H9 (cell line): ENCODE measurements around the gene STOX1. TPM values are rescaled to one million over a fixed set of nuclear protein-coding genes. Genes with fewer than 3 reads are reported as not detected.

Experiments
- DNase-seq: peaks from one replicate; pipeline ENCODE4 v3.0.0-alpha.2; 2017
- H2AFZ ChIP-seq: one replicate; pipeline ENCODE4 v1.6.1; 2013; ENCODE audit warnings: mild to moderate bottlenecking, low read length, control low read depth, moderate library complexity
- H2AK5ac ChIP-seq: 2 replicates; pipeline ENCODE4 v1.6.1; 2013; ENCODE audit warnings: low read length, control low read depth, mixed read lengths; ENCODE audit not compliant: insufficient read length
- H2BK120ac ChIP-seq: one replicate; pipeline ENCODE4 v1.6.1; 2013; ENCODE audit warnings: low read depth, mild to moderate bottlenecking, low read length, control low read depth, inconsistent platforms; ENCODE audit not compliant: poor library complexity, severe bottlenecking
- H2BK12ac ChIP-seq: 2 replicates; pipeline ENCODE4 v1.6.1; 2013; ENCODE audit warnings: low read length, control low read depth, mixed read lengths, low read depth; ENCODE audit not compliant: insufficient read length
- H2BK15ac ChIP-seq: 2 replicates; pipeline ENCODE4 v1.6.1; 2013; ENCODE audit warnings: low read depth, low read length, control low read depth
- H2BK20ac ChIP-seq: one replicate; pipeline ENCODE4 v1.6.1; 2013; ENCODE audit warnings: low read depth, mild to moderate bottlenecking, low read length, control low read depth, inconsistent platforms; ENCODE audit not compliant: poor library complexity, severe bottlenecking
- H2BK5ac ChIP-seq: 2 replicates; pipeline ENCODE4 v1.6.1; 2013; ENCODE audit warnings: low read length, control low read depth, mixed read lengths; ENCODE audit not compliant: insufficient read length
- H3K14ac ChIP-seq: 2 replicates; pipeline ENCODE4 v1.6.1; 2013; ENCODE audit warnings: low read length, control low read depth; ENCODE audit not compliant: insufficient read depth
- H3K18ac ChIP-seq: 2 replicates; pipeline ENCODE4 v1.6.1; 2013; ENCODE audit warnings: low read depth, mild to moderate bottlenecking, mixed read lengths, low read length, control low read depth; ENCODE audit not compliant: insufficient read length
- H3K23ac ChIP-seq: 2 replicates; pipeline ENCODE4 v1.6.1; 2013; ENCODE audit warnings: low read length, control low read depth, mixed read lengths, low read depth; ENCODE audit not compliant: insufficient read length
- H3K23me2 ChIP-seq: 2 replicates; pipeline ENCODE4 v1.6.1; 2013; ENCODE audit warnings: low read depth, mild to moderate bottlenecking, mixed read lengths, low read length, control low read depth; ENCODE audit not compliant: insufficient read length, poor library complexity, severe bottlenecking
- H3K27ac ChIP-seq: 2 replicates; pipeline ENCODE4 v1.5.1; 2013; ENCODE audit warnings: low read length, control low read depth, mixed read lengths, low read depth; ENCODE audit not compliant: insufficient read length
- H3K27me3 ChIP-seq: 2 replicates; pipeline ENCODE4 v1.6.1; 2013; ENCODE audit warnings: low read length, control low read depth, inconsistent platforms; ENCODE audit not compliant: insufficient read depth
- H3K4ac ChIP-seq: 2 replicates; pipeline ENCODE4 v1.6.1; 2013; ENCODE audit warnings: low read depth, mild to moderate bottlenecking, control low read depth, inconsistent platforms, low read length, moderate library complexity
- H3K4me1 ChIP-seq: 2 replicates; pipeline ENCODE4 v1.6.1; 2013; ENCODE audit warnings: low read length, control low read depth, inconsistent platforms; ENCODE audit not compliant: insufficient read depth
- H3K4me2 ChIP-seq: 2 replicates; pipeline ENCODE4 v1.6.1; 2013; ENCODE audit warnings: low read length, control low read depth, mixed read lengths; ENCODE audit not compliant: insufficient read length, insufficient read depth
- H3K56ac ChIP-seq: 2 replicates; pipeline ENCODE4 v1.6.1; 2013; ENCODE audit warnings: low read depth, mild to moderate bottlenecking, mixed read lengths, low read length, control low read depth; ENCODE audit not compliant: insufficient read length
- H3K79me1 ChIP-seq: 2 replicates; pipeline ENCODE4 v1.6.1; 2013; ENCODE audit warnings: low read depth, mild to moderate bottlenecking, moderate library complexity, low read length, control low read depth, inconsistent platforms; ENCODE audit not compliant: insufficient read depth, poor library complexity, severe bottlenecking
- H3K79me2 ChIP-seq: 2 replicates; pipeline ENCODE4 v1.6.1; 2013; ENCODE audit warnings: low read length, control low read depth, inconsistent platforms; ENCODE audit not compliant: insufficient read depth
- H3K9ac ChIP-seq: 2 replicates; pipeline ENCODE4 v1.6.1; 2013; ENCODE audit warnings: low read length, control low read depth, mixed read lengths; ENCODE audit not compliant: insufficient read length; ENCODE audit errors: extremely low read depth
- H3K9me3 ChIP-seq: one replicate; pipeline ENCODE4 v1.6.1; 2013; ENCODE audit warnings: low read depth, low read length, inconsistent platforms; ENCODE audit not compliant: control insufficient read depth
- H3T11ph ChIP-seq: one replicate; pipeline ENCODE4 v1.6.1; 2013; ENCODE audit warnings: mild to moderate bottlenecking, low read length, control low read depth, inconsistent platforms
- H4K20me1 ChIP-seq: one replicate; pipeline ENCODE4 v1.6.1; 2013; ENCODE audit not compliant: control insufficient read depth, insufficient read length, insufficient read depth
- H4K5ac ChIP-seq: 2 replicates; pipeline ENCODE4 v1.6.1; 2013; ENCODE audit warnings: low read depth, mild to moderate bottlenecking, mixed read lengths, low read length, control low read depth; ENCODE audit not compliant: insufficient read length
- H4K8ac ChIP-seq: replicated peaks from 2 replicates; pipeline ENCODE4 v1.6.1; 2013; ENCODE audit warnings: low read length, control low read depth, mixed read lengths, low read depth; ENCODE audit not compliant: insufficient read length
- H4K91ac ChIP-seq: 2 replicates; pipeline ENCODE4 v1.6.1; 2013; ENCODE audit warnings: low read depth, mild to moderate bottlenecking, moderate library complexity, mixed read lengths, low read length, control low read depth; ENCODE audit not compliant: insufficient read length
- H3K27ac Mint-ChIP-seq, 3 experiments: 2 replicates in 2 of 3; 3 replicates in 1 of 3; pipeline ENCODE4 v1.8.0; 2020 to 2021; ENCODE audit warnings: mixed read lengths in 3 of 3, mild to moderate bottlenecking in 1 of 3, moderate library complexity in 1 of 3
- H3K27me3 Mint-ChIP-seq: 2 replicates; pipeline ENCODE4 v1.8.0; 2021; ENCODE audit warnings: low read depth, mild to moderate bottlenecking, moderate library complexity, mixed read lengths
- H3K36me3 Mint-ChIP-seq, 3 experiments: 2 replicates in 2 of 3; 3 replicates in 1 of 3; pipeline ENCODE4 v1.8.0; 2020 to 2021; ENCODE audit warnings: low read depth in 3 of 3, mixed read lengths in 3 of 3; ENCODE audit not compliant: insufficient read depth in 1 of 3
- H3K4me1 Mint-ChIP-seq, 2 experiments: 2 replicates each; pipeline ENCODE4 v1.8.0; 2020; ENCODE audit warnings: mixed read lengths in 2 of 2
- H3K4me3 Mint-ChIP-seq, 2 experiments: 2 replicates in 1 of 2; 3 replicates in 1 of 2; pipeline ENCODE4 v1.8.0; 2020 to 2021; ENCODE audit warnings: mild to moderate bottlenecking in 2 of 2, mixed read lengths in 2 of 2, moderate library complexity in 1 of 2
- H3K9me3 Mint-ChIP-seq, 2 experiments: 2 replicates in 1 of 2; 3 replicates in 1 of 2; pipeline ENCODE4 v1.8.0; 2020; ENCODE audit warnings: mild to moderate bottlenecking in 2 of 2, mixed read lengths in 2 of 2, moderate library complexity in 1 of 2
- WGBS: extraction: QIAGEN DNeasy Blood & Tissue Kit; methylation state at CpG from one replicate; pipeline ENCODE4 v1.1.7; 2013; ENCODE audit warnings: missing lambda C conversion rate, low lambda C conversion rate, mixed read lengths; ENCODE audit not compliant: insufficient read length; ENCODE audit errors: extremely low coverage; 5-methylcytosine and 5-hydroxymethylcytosine counted together
- total RNA-seq: library from RNA; stranded (reverse); gene quantifications from 2 replicates; pipeline ENCODE4 v1.2.1, GENCODE V29; 2021
- TF ChIP-seq, protein P1 (sequence below): fragments of 200-600 bp; sonication (generic); conservative IDR thresholded peaks from 3 replicates; pipeline ENCODE4 v1.8.0; 2021; ENCODE audit warnings: antibody characterized with exemption, mild to moderate bottlenecking

Gene STOX1
- total RNA-seq, 1 experiment from 2014 or later = 5.8 TPM

DNA sequence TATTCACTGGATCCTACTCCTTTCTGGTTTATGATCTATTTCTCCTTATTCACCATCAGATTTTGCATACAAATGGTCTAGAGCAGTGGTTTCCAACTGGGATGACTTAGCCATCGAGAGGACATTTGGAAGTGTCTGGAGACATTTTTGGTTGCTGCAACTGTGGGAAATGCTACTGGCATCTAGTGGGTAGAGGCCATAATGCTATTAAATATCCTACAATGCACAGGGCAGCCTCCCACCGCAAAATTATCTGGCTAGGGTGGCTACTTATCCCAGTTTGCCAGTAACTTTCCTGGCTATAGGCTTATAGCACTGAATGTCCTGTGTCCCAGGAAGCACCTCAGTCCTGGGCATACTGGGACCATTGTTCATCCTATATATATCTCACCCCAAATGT, 52.3 kb downstream of the STOX1 start:
- H3K9me3 ChIP-seq = no peaks in the 10 kb centered on the region
- Mint-ChIP-seq H3K4me3 (no peak overlapping the region; a peak in 1 of 5 replicates), H3K4me1 (peaks cover 40 to 47% of the 10 kb centered on the region in 2 experiments), H3K9me3 (no peaks in the 10 kb centered on the region; a peak in 1 of 5 replicates), H3K27ac (no peak overlapping the region), H3K27me3 (no peaks in the 10 kb centered on the region), H3K36me3 (peaks cover 0 to 4% (median 0%) of the 10 kb centered on the region in 3 experiments; a peak in 1 of 7 replicates)
- H4K91ac ChIP-seq = no peak overlapping the region
- no peaks in the 10 kb centered on the region for H3K79me2 ChIP-seq
- no peak overlapping the region for H3K27ac ChIP-seq
- DNase-seq = no peak
- H2BK5ac ChIP-seq = no peak overlapping the region
- H3K23me2 ChIP-seq = no peaks in the 10 kb centered on the region
- H3K18ac ChIP-seq = no peak overlapping the region
- H2BK15ac ChIP-seq = no peak overlapping the region
- H3K4me2 ChIP-seq = no peak overlapping the region
- no CpG with 5 or more reads among the region's 2 CpGs for WGBS
- no peaks in the 10 kb centered on the region for H4K20me1 ChIP-seq
- no peak overlapping the region for H3K9ac ChIP-seq
- H3K4ac ChIP-seq = no peak overlapping the region
- no peak overlapping the region for H3K14ac ChIP-seq
- H2BK20ac ChIP-seq = no peak overlapping the region
- H2BK120ac ChIP-seq = no peak overlapping the region
- H2AK5ac ChIP-seq = no peak overlapping the region
- H3T11ph ChIP-seq = no peak overlapping the region
- H3K4me1 ChIP-seq = peaks cover 10% of the 10 kb centered on the region; the same call in 1 of the 2 replicates
- no peak overlapping the region for H3K23ac ChIP-seq
- TF ChIP-seq, protein P1, sequence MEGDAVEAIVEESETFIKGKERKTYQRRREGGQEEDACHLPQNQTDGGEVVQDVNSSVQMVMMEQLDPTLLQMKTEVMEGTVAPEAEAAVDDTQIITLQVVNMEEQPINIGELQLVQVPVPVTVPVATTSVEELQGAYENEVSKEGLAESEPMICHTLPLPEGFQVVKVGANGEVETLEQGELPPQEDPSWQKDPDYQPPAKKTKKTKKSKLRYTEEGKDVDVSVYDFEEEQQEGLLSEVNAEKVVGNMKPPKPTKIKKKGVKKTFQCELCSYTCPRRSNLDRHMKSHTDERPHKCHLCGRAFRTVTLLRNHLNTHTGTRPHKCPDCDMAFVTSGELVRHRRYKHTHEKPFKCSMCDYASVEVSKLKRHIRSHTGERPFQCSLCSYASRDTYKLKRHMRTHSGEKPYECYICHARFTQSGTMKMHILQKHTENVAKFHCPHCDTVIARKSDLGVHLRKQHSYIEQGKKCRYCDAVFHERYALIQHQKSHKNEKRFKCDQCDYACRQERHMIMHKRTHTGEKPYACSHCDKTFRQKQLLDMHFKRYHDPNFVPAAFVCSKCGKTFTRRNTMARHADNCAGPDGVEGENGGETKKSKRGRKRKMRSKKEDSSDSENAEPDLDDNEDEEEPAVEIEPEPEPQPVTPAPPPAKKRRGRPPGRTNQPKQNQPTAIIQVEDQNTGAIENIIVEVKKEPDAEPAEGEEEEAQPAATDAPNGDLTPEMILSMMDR = no peak
- no peak overlapping the region for H2AFZ ChIP-seq
- no peak overlapping the region for H4K5ac ChIP-seq
- no peaks in the 10 kb centered on the region for H3K79me1 ChIP-seq
- H4K8ac ChIP-seq = no peak overlapping the region
- H3K27me3 ChIP-seq = no peaks in the 10 kb centered on the region
- H3K56ac ChIP-seq = no peak overlapping the region
- H2BK12ac ChIP-seq = no peak overlapping the region
